Hepatocyte (in vitro differentiated cells): ENCODE measurements around the gene APBB1. TPM values are rescaled to one million over a fixed set of nuclear protein-coding genes. Genes with fewer than 3 reads are reported as not detected.
A peak's percentile ranks its signal among the peaks of the same experiment; 100 is the strongest.

Experiments used
- DNase-seq: peaks from one replicate; pipeline ENCODE4 v3.0.0-alpha.2; 2016; ENCODE audit warnings: low spot score
- H2AFZ ChIP-seq: fragments of 200-600 bp; sonication (generic); 2 replicates; pipeline ENCODE4 v1.6.0; 2016; ENCODE audit warnings: antibody characterized with exemption, mild to moderate bottlenecking
- H3K27ac ChIP-seq: fragments of 200-600 bp; sonication (generic); 2 replicates; pipeline ENCODE4 v1.5.1; 2016; ENCODE audit warnings: mild to moderate bottlenecking
- H3K27me3 ChIP-seq: fragments of 200-600 bp; sonication (generic); 2 replicates; pipeline ENCODE4 v1.6.1; 2016
- H3K36me3 ChIP-seq: fragments of 200-600 bp; sonication (generic); replicated peaks from 2 replicates; pipeline ENCODE4 v1.5.1; 2016; ENCODE audit warnings: low read depth; ENCODE audit not compliant: insufficient read depth
- H3K4me1 ChIP-seq: fragments of 200-600 bp; sonication (generic); 2 replicates; pipeline ENCODE4 v1.5.1; 2016; ENCODE audit warnings: mild to moderate bottlenecking, moderate library complexity; ENCODE audit not compliant: insufficient read depth
- H3K4me2 ChIP-seq: fragments of 200-600 bp; sonication (generic); 2 replicates; pipeline ENCODE4 v1.6.0; 2016
- H3K4me3 ChIP-seq: fragments of 200-600 bp; sonication (generic); 2 replicates; pipeline ENCODE4 v1.5.1; 2016; ENCODE audit warnings: mild to moderate bottlenecking
- H3K79me2 ChIP-seq: fragments of 200-600 bp; sonication (generic); 2 replicates; pipeline ENCODE4 v1.6.0; 2017; ENCODE audit warnings: mild to moderate bottlenecking
- H3K9me2 ChIP-seq: fragments of 200-600 bp; sonication (generic); replicated peaks from 2 replicates; pipeline ENCODE4 v1.6.0; 2017; ENCODE audit warnings: mild to moderate bottlenecking; ENCODE audit not compliant: insufficient read depth
- H3K9me3 ChIP-seq: fragments of 200-600 bp; sonication (generic); 2 replicates; pipeline ENCODE4 v1.5.1; 2016; ENCODE audit warnings: low read depth, mild to moderate bottlenecking
- H4K20me1 ChIP-seq: fragments of 200-600 bp; sonication (generic); 2 replicates; pipeline ENCODE4 v1.6.0; 2016; ENCODE audit warnings: mild to moderate bottlenecking; ENCODE audit not compliant: insufficient read depth, poor library complexity, severe bottlenecking
- EZH2 ChIP-seq: fragments of 200-600 bp; sonication (generic); IDR thresholded peaks from 2 replicates; pipeline ENCODE4 v1.6.1; 2016; ENCODE audit warnings: antibody characterized with exemption, mild to moderate bottlenecking, borderline replicate concordance
- EZH2phosphoT487 ChIP-seq: fragments of 200-600 bp; sonication (generic); IDR thresholded peaks from one replicate; pipeline ENCODE4 v1.6.1; 2018; ENCODE audit warnings: antibody characterized with exemption, mild to moderate bottlenecking, low read depth, moderate library complexity; ENCODE audit not compliant: unreplicated experiment, severe bottlenecking
- WGBS: methylation state at CpG from one replicate; pipeline ENCODE4 v1.1.6; 2016; ENCODE audit warnings: low lambda C conversion rate; ENCODE audit errors: missing lambda C conversion rate; 5-methylcytosine and 5-hydroxymethylcytosine counted together
- polyA plus RNA-seq: library from polyadenylated mRNA; unstranded; fragments of >200 nt; fragmentation: Nextera tagmentation; extraction: Ambion mirVana; gene quantifications from 2 replicates; pipeline ENCODE4 v1.2.1, GENCODE V29; 2016
- total RNA-seq: library from RNA; depleted of rRNA; stranded (reverse); fragments of >200 nt; gene quantifications from 2 replicates; pipeline ENCODE4 v1.2.3, GENCODE V29; 2014
- TF ChIP-seq, protein P1 (sequence below): fragments of 200-600 bp; sonication (generic); IDR thresholded peaks from 2 replicates; pipeline ENCODE4 v1.5.1; 2016; ENCODE audit warnings: antibody characterized with exemption, mild to moderate bottlenecking; ENCODE audit not compliant: poor library complexity

APBB1 gene
- total and polyA plus RNA-seq, 2 experiments from 2014 or later = 33.0 to 41.5 TPM

DNA sequence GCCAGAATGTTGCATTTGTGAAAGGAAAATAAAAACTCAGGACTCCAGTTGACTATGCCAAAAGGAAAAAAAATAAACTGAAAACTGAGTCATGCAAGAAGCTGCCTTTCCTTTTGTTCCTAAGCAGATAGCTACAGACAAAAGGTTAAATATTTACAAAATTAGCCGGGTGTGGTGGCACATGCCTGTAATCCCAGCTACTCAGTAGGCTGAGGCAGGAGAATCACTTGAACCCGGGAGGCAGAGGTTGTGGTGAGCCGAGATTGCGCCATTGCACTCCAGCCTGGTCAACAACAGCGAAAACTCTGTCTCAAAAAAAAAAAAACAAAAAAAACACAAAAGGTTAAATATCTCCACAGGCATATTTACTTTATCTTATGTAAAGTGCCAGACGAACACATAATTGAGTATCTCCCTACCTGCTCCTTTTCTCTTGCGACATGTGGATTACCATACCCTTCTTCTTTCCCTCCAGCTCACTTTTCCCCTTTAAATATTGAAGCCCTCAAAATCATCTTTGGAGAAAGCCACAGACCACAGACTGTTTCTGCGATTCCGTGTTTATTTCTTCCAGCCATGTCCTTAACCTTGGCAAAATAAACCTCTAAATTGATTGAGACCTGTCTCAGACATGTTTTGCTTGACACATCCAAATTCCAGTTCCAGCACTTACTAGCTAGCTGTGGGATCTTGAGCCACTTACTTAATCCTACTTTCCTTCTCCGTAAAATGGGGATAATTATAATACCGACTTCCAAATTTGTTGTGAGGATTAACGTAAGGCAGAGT is 30.9 kb downstream of the APBB1 start:
- peaks cover 13% of the 10 kb centered on the region for H3K79me2 ChIP-seq
- H3K9me3 ChIP-seq = no peaks in the 10 kb centered on the region
- no peak for DNase-seq
- TF ChIP-seq EZH2phosphoT487 (no peak), EZH2 (no peak)
- TF ChIP-seq, protein P1, sequence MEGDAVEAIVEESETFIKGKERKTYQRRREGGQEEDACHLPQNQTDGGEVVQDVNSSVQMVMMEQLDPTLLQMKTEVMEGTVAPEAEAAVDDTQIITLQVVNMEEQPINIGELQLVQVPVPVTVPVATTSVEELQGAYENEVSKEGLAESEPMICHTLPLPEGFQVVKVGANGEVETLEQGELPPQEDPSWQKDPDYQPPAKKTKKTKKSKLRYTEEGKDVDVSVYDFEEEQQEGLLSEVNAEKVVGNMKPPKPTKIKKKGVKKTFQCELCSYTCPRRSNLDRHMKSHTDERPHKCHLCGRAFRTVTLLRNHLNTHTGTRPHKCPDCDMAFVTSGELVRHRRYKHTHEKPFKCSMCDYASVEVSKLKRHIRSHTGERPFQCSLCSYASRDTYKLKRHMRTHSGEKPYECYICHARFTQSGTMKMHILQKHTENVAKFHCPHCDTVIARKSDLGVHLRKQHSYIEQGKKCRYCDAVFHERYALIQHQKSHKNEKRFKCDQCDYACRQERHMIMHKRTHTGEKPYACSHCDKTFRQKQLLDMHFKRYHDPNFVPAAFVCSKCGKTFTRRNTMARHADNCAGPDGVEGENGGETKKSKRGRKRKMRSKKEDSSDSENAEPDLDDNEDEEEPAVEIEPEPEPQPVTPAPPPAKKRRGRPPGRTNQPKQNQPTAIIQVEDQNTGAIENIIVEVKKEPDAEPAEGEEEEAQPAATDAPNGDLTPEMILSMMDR = no peak
- no peaks in the 10 kb centered on the region for H3K36me3 ChIP-seq
- H3K4me1 ChIP-seq = peaks cover 11% of the 10 kb centered on the region
- H3K27me3 ChIP-seq = no peaks in the 10 kb centered on the region
- peak overlapping the region; percentile 67 for H3K4me2 ChIP-seq
- peak overlapping the region; percentile 33 for H2AFZ ChIP-seq
- H3K27ac ChIP-seq = peak overlapping the region; percentile 91
- no peaks in the 10 kb centered on the region for H4K20me1 ChIP-seq
- H3K9me2 ChIP-seq = no peaks in the 10 kb centered on the region
- H3K4me3 ChIP-seq = no peak overlapping the region
- 50% methylated on average over 12 of the region's 12 CpGs for WGBS

DNA sequence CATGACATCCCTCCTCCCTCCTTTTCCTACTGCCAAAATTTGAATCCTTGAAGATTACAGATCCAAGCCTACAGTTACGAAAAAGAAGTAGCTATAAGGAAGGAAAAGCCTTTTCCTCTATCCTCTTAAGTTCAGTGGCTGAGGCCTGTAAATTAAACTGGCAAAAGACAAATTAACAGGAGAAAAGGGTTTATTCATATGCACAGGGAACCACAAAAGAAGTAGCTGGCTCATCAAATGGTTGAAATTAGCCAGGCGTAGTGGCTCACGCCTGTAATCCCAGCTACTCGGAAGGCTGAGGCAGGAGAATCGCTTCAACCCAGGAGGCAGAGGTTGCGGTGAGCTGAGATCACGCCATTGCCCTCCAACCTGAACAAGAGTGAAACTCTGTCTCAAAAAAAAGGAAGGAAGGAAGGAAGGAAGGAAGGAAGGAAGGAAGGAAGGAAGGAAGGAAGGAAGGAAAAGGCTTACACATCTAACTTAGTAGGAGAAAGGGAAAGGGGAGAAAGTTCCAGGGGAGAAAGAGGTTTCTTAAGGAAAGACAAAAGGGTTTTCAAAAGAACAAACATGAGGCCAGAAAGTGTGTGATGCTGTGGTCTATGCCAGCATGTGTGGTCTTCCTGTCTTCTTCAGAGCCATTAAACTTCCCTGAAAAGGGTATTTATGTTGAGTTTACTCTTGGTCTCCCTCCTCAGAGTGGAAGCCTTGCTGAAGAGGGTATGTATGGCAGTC is 33.7 kb downstream of the APBB1 start:
- Histone ChIP-seq H3K4me1 (peaks cover 11% of the 10 kb centered on the region), H3K27me3 (no peaks in the 10 kb centered on the region), H3K9me3 (no peaks in the 10 kb centered on the region), H4K20me1 (no peaks in the 10 kb centered on the region), H3K79me2 (no peaks in the 10 kb centered on the region), H3K4me3 (no peak overlapping the region), H3K36me3 (no peaks in the 10 kb centered on the region), H3K9me2 (no peaks in the 10 kb centered on the region), H3K27ac (no peak overlapping the region), H3K4me2 (no peak overlapping the region), H2AFZ (no peak overlapping the region)
- DNase-seq = no peak
- TF ChIP-seq, protein P1 = no peak
- no peak for TF ChIP-seq EZH2
- TF ChIP-seq EZH2phosphoT487 = no peak
- WGBS = 88% methylated on average over 7 of the region's 7 CpGs

DNA sequence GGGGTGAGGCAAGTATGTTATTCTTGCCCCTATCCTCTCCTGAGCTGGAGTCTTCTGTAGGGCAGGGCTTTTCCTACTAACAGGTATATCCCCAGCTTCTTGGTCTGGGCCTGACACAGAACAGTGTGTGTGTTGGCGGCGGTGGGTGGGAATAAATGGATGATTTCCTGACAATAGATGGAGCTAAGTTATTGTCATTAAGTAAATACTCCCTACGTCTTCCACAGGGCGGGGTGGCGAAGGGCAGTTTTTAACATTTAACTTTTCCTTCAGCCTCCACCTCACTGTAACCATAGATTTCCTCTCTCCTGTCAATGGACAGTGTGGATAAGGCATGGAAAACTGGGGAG is 40.3 kb downstream of the APBB1 start:
- no peak overlapping the region for H3K4me2 ChIP-seq
- TF ChIP-seq EZH2phosphoT487 (no peak), EZH2 (no peak)
- TF ChIP-seq, protein P1 = no peak
- no peaks in the 10 kb centered on the region for H3K4me1 ChIP-seq
- no peaks in the 10 kb centered on the region for H3K27me3 ChIP-seq
- WGBS = 69% methylated on average over 5 of the region's 5 CpGs
- no peaks in the 10 kb centered on the region for H3K9me2 ChIP-seq
- H3K36me3 ChIP-seq = no peaks in the 10 kb centered on the region
- H3K79me2 ChIP-seq = no peaks in the 10 kb centered on the region
- H3K27ac ChIP-seq = no peak overlapping the region
- no peak overlapping the region for H3K4me3 ChIP-seq
- H3K9me3 ChIP-seq = no peaks in the 10 kb centered on the region
- no peaks in the 10 kb centered on the region for H4K20me1 ChIP-seq
- DNase-seq = no peak
- no peak overlapping the region for H2AFZ ChIP-seq
